Calu3 (cell line): ENCODE measurements around the gene LYPD5. TPM values are rescaled to one million over a fixed set of nuclear protein-coding genes. Genes with fewer than 3 reads are reported as not detected.
A peak's percentile ranks its signal among the peaks of the same experiment; 100 is the strongest.

ENCODE experiments used
- BruUV-seq: library from RNA; stranded (reverse); fragments of 400-500 nt; replicated peaks from 2 replicates; lab custom pipeline; 2021; lab: Mats Ljungman, UMichigan
- CTCF ChIA-PET: fragments of 300-600 bp; sonication (Branson Sonifier 250); formaldehyde crosslinking; loops from one replicate; lab custom pipeline; 2022; ENCODE audit warnings: antibody characterized with exemption; lab: Charles Lee
- DNase-seq: peaks from one replicate; pipeline ENCODE4 v3.0.0; 2022
- H3K27ac Mint-ChIP-seq: one replicate; pipeline ENCODE4 v1.8.0; 2022; ENCODE audit warnings: mixed read lengths; ENCODE audit not compliant: unreplicated experiment
- H3K27me3 Mint-ChIP-seq: one replicate; pipeline ENCODE4 v1.8.0; 2022; ENCODE audit warnings: mixed read lengths; ENCODE audit not compliant: unreplicated experiment
- H3K36me3 Mint-ChIP-seq: one replicate; pipeline ENCODE4 v1.8.0; 2022; ENCODE audit warnings: mild to moderate bottlenecking, moderate library complexity, mixed read lengths; ENCODE audit not compliant: insufficient read depth, unreplicated experiment
- H3K4me1 Mint-ChIP-seq: one replicate; pipeline ENCODE4 v1.8.0; 2022; ENCODE audit warnings: mild to moderate bottlenecking, low read depth, mixed read lengths; ENCODE audit not compliant: unreplicated experiment
- H3K4me3 Mint-ChIP-seq: one replicate; pipeline ENCODE4 v1.8.0; 2022; ENCODE audit warnings: mild to moderate bottlenecking, low read depth, moderate library complexity, mixed read lengths; ENCODE audit not compliant: unreplicated experiment
- H3K9me3 Mint-ChIP-seq: one replicate; pipeline ENCODE4 v1.8.0; 2022; ENCODE audit warnings: low read depth, mixed read lengths; ENCODE audit not compliant: unreplicated experiment
- CTCF ChIP-seq: fragments of 200-600 bp; IDR thresholded peaks from one replicate; pipeline ENCODE4 v1.8.0; 2022; ENCODE audit warnings: antibody characterized with exemption; ENCODE audit not compliant: unreplicated experiment
- intact Hi-C: fragments of 100-400 bp; cut with micrococcal nuclease; formaldehyde crosslinking; loops from one replicate; pipeline ENCODE4 v1.10.0; 2022; ENCODE audit not compliant: unreplicated experiment
- total RNA-seq: library from RNA; stranded (reverse); gene quantifications from 2 replicates; pipeline ENCODE4 v1.2.3, GENCODE V29; 2022

Gene LYPD5
- total RNA-seq, 1 experiment from 2014 or later: 5.0 TPM

DNA sequence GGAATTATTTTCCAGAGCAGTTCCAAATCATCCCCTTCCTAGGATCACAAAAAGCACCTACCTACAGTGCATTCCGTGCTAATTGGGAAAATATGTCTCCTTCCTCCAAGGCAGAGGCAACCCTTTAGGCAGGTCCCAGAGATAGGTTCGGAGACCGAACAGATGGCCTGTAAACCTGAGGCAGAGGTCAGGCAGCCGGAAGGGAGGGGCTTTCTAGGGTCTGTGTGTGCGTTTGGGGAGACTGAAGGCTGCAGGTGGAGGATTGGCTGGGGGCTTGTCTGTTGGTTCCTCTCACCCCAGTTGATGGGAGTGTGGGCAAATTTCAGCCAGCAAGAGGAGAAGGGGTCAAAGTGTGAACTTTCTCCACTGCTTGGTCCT is 28.5 kb downstream of the LYPD5 start:
- H3K27ac Mint-ChIP-seq: no peak overlapping the region
- no peak for TF ChIP-seq CTCF
- no peaks in the 10 kb centered on the region for H3K9me3 Mint-ChIP-seq
- H3K36me3 Mint-ChIP-seq: peaks cover 75% of the 10 kb centered on the region
- no peak for DNase-seq
- BruUV-seq: no TSS peak
- peaks cover 36% of the 10 kb centered on the region for H3K4me1 Mint-ChIP-seq
- CTCF ChIA-PET: interaction anchor here (0.6 kb wide), 1 partner anchor 213 kb away, joined by 3 read pairs; no protein-coding TSS in a partner anchor
- no peaks in the 10 kb centered on the region for H3K27me3 Mint-ChIP-seq
- H3K4me3 Mint-ChIP-seq: no peak overlapping the region
- intact Hi-C loops: no loop called here

GRCh38 chr19:43769256-43769655 is 33.0 kb downstream of the LYPD5 start:
- Mint-ChIP-seq H3K27ac (no peak overlapping the region), H3K4me3 (no peak overlapping the region), H3K4me1 (peaks cover 30% of the 10 kb centered on the region), H3K36me3 (peaks cover 68% of the 10 kb centered on the region), H3K9me3 (no peaks in the 10 kb centered on the region), H3K27me3 (no peaks in the 10 kb centered on the region)
- DNase-seq: no peak
- CTCF ChIA-PET: no interaction called here
- intact Hi-C loops: no loop called here
- TF ChIP-seq CTCF: no peak
- no TSS peak for BruUV-seq

DNA sequence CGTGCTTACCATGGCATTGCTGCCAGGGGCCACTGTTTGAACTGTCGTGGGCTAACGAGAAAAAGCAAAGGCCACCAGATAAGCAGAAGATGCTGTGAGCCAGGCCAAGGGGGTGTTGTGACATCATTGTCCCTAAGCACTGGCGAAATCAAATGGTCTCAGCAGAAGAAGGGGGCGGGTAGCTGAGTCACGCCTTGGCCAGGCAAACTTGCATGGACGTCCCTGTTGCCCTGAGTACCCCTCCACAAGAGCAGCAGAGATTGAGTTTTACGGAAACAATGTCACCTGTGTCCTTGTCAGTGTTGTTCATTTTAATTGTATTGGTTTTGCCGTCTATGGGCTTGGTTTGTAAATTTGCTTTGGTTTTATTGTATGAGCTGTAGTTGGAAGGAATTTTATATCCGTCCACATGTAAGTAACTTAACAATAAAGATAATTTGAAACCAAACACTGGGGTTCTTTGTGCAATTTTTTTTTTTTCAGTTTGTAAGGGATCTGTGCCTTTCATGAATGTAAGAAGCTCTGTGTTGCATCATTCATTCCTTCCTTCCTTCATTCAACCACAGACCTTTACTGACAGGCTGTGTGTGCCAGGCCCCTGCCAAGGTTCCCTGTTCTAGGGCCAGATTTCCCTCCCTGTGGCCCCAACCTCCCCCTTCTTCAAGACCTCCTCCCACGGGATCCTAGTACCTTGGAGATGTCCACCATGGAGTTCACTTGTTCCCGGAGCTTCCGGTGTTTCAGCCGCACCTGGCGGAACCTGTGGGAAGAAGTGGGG is 33.8 kb downstream of the LYPD5 start:
- BruUV-seq: no TSS peak
- H3K4me1 Mint-ChIP-seq: peaks cover 33% of the 10 kb centered on the region
- no peak for TF ChIP-seq CTCF
- H3K27me3 Mint-ChIP-seq: no peaks in the 10 kb centered on the region
- no peak overlapping the region for H3K4me3 Mint-ChIP-seq
- intact Hi-C loops: no loop called here
- H3K9me3 Mint-ChIP-seq: no peaks in the 10 kb centered on the region
- CTCF ChIA-PET: interaction anchor here (0.5 to 1.2 kb wide), 2 partner anchors 41 to 236 kb away, joined by 3 to 4 read pairs; partner anchors contain the start of gene ZNF575
- H3K36me3 Mint-ChIP-seq: peaks cover 62% of the 10 kb centered on the region
- no peak for DNase-seq
- H3K27ac Mint-ChIP-seq: no peak overlapping the region

DNA sequence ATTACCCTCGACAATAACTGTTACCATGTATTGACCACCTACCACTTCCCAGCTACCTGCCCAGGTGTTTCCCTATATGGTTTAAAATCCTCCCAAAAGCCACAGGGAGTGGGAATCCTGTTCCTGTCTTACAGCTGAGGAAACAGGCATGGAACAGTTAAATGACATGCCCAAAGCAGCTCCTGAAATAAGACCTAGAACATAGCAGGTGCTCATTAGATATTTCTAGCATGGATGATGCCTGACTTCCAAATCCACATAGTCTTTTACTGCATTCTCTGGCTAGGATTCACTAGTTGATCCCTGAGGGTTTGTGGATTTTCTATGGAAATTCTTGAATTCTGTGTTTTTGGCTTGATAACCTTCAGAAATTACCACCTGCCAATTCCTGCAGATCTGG is 34.4 kb downstream of the LYPD5 start:
- no TSS peak for BruUV-seq
- peaks cover 61% of the 10 kb centered on the region for H3K36me3 Mint-ChIP-seq
- TF ChIP-seq CTCF: no peak
- intact Hi-C loops: loop anchor here (2.0 kb wide), 1 partner anchor 17 kb away; no protein-coding TSS in a partner anchor
- no peaks in the 10 kb centered on the region for H3K27me3 Mint-ChIP-seq
- H3K27ac Mint-ChIP-seq: peak overlapping the region; percentile 20
- peaks cover 40% of the 10 kb centered on the region for H3K4me1 Mint-ChIP-seq
- CTCF ChIA-PET: interaction anchor here (0.5 to 3.1 kb wide), 4 partner anchors 8 to 235 kb away, joined by 3 to 27 read pairs (median 6); partner anchors contain the start of gene ZNF575
- H3K4me3 Mint-ChIP-seq: no peak overlapping the region
- DNase-seq: no peak
- H3K9me3 Mint-ChIP-seq: no peaks in the 10 kb centered on the region
